ENCODE data around the gene TLCD3B. TPM values are rescaled to one million over a fixed set of nuclear protein-coding genes. Genes with fewer than 3 reads are reported as not detected.

Gene TLCD3B
- total RNA-seq, 4 donors from 2014 or later = 0.23 TPM; not detected in 3

DNA sequence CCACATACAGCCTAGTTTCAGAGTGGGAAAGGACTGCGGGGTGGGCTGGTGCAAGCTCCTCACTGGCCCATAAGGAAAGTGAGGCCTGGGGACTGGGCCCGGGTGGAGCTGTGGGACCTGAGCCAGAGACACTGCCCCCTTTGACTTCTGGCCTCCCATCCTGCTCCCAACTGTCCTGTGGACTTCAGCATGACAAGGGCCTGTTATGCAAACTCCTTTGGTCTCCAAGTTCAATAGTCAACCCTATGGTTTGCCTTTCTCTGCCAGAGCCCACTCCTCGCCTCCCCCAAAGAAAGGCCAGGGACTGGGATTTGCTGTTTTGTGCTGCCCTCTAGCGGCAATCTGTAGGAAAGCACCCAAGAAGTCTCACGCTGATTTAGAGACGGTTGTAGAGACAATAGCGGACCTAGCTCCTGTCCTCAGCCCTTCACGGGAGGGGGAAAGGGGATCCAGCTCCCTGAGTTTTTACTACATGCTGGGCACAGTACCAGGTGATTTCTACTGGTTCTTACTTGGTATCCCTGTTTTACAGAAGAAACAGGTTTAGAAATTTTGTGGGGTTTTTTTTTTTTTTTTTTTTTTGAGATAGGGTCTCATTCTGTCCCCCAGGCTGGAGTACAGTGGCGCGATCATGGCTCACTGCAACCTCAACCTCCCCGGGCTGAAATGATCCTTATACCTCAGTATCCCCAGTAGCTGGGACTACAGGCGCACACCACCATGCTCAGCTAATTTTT lies 1.2 kb upstream of the TLCD3B start:
- no peak for DNase-seq (ENCODE audit: extremely low spot score)
- 25% methylated on average over 12 of the region's 12 CpGs for WGBS
- H3K27ac ChIP-seq (replicated peaks in 1 of 4) = no peak overlapping the region
- intact Hi-C loops (cut with DNase I) = no loop called here
- peaks cover 9 to 19% (median 13%) of the 10 kb centered on the region in 4 donors for H3K4me1 ChIP-seq
- TF ChIP-seq POLR2AphosphoS5 (IDR thresholded peaks at IDR 0.05) = no peak
- no peak for TF ChIP-seq POLR2A (IDR thresholded peaks at IDR 0.05; ENCODE audit: low read depth)
- TF ChIP-seq, protein P1, sequence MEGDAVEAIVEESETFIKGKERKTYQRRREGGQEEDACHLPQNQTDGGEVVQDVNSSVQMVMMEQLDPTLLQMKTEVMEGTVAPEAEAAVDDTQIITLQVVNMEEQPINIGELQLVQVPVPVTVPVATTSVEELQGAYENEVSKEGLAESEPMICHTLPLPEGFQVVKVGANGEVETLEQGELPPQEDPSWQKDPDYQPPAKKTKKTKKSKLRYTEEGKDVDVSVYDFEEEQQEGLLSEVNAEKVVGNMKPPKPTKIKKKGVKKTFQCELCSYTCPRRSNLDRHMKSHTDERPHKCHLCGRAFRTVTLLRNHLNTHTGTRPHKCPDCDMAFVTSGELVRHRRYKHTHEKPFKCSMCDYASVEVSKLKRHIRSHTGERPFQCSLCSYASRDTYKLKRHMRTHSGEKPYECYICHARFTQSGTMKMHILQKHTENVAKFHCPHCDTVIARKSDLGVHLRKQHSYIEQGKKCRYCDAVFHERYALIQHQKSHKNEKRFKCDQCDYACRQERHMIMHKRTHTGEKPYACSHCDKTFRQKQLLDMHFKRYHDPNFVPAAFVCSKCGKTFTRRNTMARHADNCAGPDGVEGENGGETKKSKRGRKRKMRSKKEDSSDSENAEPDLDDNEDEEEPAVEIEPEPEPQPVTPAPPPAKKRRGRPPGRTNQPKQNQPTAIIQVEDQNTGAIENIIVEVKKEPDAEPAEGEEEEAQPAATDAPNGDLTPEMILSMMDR (IDR thresholded peaks at IDR 0.05) = peak; percentile 42 to 72 (median 48)
- peaks cover 0 to 98% (median 42%) of the 10 kb centered on the region in 4 donors for H3K27me3 ChIP-seq
- no peak overlapping the region for H3K4me3 ChIP-seq
- no peaks in the 10 kb centered on the region for H3K9me3 ChIP-seq
- H3K36me3 ChIP-seq = no peaks in the 10 kb centered on the region

DNA sequence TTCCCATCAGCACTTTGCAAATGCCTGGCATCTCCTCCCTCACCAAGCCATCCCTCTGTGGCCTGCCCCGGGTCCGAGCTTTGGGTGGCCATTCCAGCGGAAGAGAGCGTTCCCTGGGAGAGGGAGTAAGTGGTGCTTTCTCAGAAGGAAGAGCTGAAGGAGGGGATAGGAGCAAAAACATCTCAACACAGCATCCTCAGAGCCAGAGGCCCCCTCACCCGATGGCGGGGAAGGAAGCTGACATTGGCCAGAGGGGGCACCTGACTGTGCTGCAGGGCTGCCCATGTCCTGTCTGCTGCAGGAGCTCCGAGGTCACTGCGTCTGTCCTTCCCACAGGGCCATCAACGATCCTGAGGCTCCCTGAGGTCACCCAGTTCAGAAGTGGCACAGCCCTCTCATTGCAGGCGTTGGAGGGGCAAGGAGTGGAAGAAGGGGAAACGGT lies 427 bp upstream of the TLCD3B start:
- Histone ChIP-seq H3K27ac (replicated peaks in 1 of 4) (no peak overlapping the region), H3K4me3 (peak overlapping the region in 1 of 4 donors; percentile 18), H3K36me3 (no peaks in the 10 kb centered on the region), H3K4me1 (peaks cover 9 to 19% (median 13%) of the 10 kb centered on the region in 4 donors), H3K27me3 (peaks cover 0 to 100% (median 42%) of the 10 kb centered on the region in 4 donors), H3K9me3 (no peaks in the 10 kb centered on the region)
- intact Hi-C loops (cut with DNase I) = no loop called here
- DNase-seq (ENCODE audit: extremely low spot score) = no peak
- TF ChIP-seq, protein P1 (IDR thresholded peaks at IDR 0.05) = no peak
- no peak for TF ChIP-seq EP300 (IDR thresholded peaks at IDR 0.05)
- no peak for TF ChIP-seq POLR2AphosphoS5 (IDR thresholded peaks at IDR 0.05)
- no peak for TF ChIP-seq POLR2A (IDR thresholded peaks at IDR 0.05; ENCODE audit: low read depth)
- 19% methylated on average over 5 of the region's 11 CpGs for WGBS

DNA sequence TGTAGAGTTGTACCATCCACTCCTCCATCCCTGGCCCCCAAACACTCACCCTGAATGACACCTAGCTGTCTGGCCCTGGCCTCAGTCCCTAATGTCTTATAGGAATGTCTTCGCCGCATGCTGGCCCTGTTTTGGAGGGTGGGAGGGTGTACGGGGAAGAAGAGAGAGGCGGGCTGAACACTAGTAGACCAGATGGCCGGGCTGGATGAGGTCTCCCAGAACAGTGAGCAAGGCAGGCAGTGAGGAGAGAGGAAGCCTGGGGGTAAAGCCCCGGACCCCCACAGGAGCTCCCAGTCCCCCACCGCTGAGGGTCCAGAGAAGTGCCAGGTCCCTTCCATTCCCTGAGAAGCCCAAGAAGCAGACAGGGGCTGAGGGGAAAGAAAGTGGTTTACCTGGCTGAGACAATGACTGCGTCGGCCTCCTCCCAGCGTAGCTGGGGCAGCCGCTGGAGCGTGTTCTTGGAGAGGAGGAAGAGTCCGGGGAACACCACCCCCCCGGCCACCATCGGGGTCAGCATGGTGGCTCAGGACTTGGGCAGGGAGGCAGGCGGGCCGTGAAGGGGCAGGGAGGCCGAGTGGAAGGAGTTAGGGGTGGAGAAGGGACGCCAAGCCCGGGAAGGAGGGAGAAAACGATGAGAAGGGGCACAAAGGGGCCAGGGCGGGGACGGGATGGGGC lies 923 bp downstream of the TLCD3B start:
- Histone ChIP-seq H3K36me3 (no peaks in the 10 kb centered on the region), H3K27ac (replicated peaks in 1 of 4) (no peak overlapping the region), H3K4me3 (no peak overlapping the region), H3K27me3 (peaks cover 0 to 98% (median 42%) of the 10 kb centered on the region in 4 donors), H3K4me1 (peaks cover 9 to 19% (median 13%) of the 10 kb centered on the region in 4 donors), H3K9me3 (no peaks in the 10 kb centered on the region)
- no peak for TF ChIP-seq EP300 (IDR thresholded peaks at IDR 0.05)
- TF ChIP-seq POLR2AphosphoS5 (IDR thresholded peaks at IDR 0.05) = no peak
- no peak for TF ChIP-seq POLR2A (IDR thresholded peaks at IDR 0.05; ENCODE audit: low read depth)
- TF ChIP-seq, protein P1 (IDR thresholded peaks at IDR 0.05) = no peak
- DNase-seq (ENCODE audit: extremely low spot score) = no peak
- intact Hi-C loops (cut with DNase I) = no loop called here
- WGBS = 30% methylated on average over 23 of the region's 23 CpGs

DNA sequence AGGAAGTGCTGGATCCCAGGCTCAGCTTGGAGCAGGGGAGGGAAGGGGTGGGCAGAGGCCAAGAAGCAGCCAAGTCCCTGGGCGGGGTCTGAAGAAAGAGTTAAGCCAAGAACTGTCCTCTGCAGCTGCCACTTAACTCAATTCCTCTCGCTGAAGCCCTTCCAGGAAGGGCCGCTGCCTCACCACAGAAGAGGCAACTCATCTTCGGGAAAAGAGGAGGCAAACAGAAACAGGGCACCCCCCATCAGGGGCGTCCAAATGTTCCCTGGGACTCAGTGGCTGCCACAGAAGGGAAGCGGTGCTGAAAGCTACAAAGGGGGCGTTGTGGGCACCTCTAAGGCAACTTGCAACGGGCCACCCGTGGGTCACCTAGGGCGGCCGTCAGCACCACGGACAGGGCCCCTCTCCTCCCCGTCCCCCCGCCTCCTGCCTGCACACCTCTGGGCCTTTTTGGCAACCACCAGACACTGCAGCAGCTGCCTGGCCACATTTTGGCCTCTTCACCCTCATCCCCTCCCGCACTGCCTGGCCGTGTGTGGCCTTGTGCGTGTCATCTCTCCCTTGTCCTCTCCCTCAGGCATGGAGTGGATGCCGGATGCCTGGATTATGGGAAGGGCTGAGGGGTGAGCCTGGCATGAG lies 2.5 kb downstream of the TLCD3B start:
- DNase-seq (ENCODE audit: extremely low spot score) = no peak
- TF ChIP-seq EP300 (IDR thresholded peaks at IDR 0.05) (no peak), POLR2A (IDR thresholded peaks at IDR 0.05; ENCODE audit: low read depth) (no peak), POLR2AphosphoS5 (IDR thresholded peaks at IDR 0.05) (no peak)
- TF ChIP-seq, protein P1 (IDR thresholded peaks at IDR 0.05) = no peak

More for the DNA sequence above, 2.5 kb downstream of the TLCD3B start:
- H3K27me3 ChIP-seq = peaks cover 0 to 87% (median 37%) of the 10 kb centered on the region in 4 donors
- WGBS = 27% methylated on average over 16 of the region's 18 CpGs
- H3K9me3 ChIP-seq = no peaks in the 10 kb centered on the region
- no peaks in the 10 kb centered on the region for H3K36me3 ChIP-seq
- H3K4me3 ChIP-seq = no peak overlapping the region
- H3K27ac ChIP-seq (replicated peaks in 1 of 4) = no peak overlapping the region
- peaks cover 9 to 19% (median 13%) of the 10 kb centered on the region in 4 donors for H3K4me1 ChIP-seq
- intact Hi-C loops (cut with DNase I) = no loop called here
